ENCODE data around the gene NPDC1.

GRCh38 chr9:137021979-137022661, 23.9 kb downstream of the NPDC1 start:
- TF ChIP-seq, protein P1, sequence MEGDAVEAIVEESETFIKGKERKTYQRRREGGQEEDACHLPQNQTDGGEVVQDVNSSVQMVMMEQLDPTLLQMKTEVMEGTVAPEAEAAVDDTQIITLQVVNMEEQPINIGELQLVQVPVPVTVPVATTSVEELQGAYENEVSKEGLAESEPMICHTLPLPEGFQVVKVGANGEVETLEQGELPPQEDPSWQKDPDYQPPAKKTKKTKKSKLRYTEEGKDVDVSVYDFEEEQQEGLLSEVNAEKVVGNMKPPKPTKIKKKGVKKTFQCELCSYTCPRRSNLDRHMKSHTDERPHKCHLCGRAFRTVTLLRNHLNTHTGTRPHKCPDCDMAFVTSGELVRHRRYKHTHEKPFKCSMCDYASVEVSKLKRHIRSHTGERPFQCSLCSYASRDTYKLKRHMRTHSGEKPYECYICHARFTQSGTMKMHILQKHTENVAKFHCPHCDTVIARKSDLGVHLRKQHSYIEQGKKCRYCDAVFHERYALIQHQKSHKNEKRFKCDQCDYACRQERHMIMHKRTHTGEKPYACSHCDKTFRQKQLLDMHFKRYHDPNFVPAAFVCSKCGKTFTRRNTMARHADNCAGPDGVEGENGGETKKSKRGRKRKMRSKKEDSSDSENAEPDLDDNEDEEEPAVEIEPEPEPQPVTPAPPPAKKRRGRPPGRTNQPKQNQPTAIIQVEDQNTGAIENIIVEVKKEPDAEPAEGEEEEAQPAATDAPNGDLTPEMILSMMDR (IDR thresholded peaks at IDR 0.05), result no peak
- no peak for TF ChIP-seq POLR2A (IDR thresholded peaks at IDR 0.05)
